ENCODE results near the gene DAB2IP. TPM values are rescaled to one million over a fixed set of nuclear protein-coding genes. Genes with fewer than 3 reads are reported as not detected.

Gene DAB2IP
- total RNA-seq, 1 experiment from 2014 or later: 31.0 TPM

- H3K9ac ChIP-seq (ENCODE audit: low read length): no peak overlapping the region
- no peaks in the 10 kb centered on the region for H3K9me3 ChIP-seq (ENCODE audit: control insufficient read depth in 1 of 2, insufficient read depth in 1 of 2, low read depth in 1 of 2, low read length in 2 of 2)
- intact Hi-C loops (cut with micrococcal nuclease): no loop called here
- no peaks in the 10 kb centered on the region; a peak in 1 of 4 replicates for H3K36me3 ChIP-seq (ENCODE audit: control insufficient read depth in 1 of 2, insufficient read depth in 2 of 2, low read length in 2 of 2)
- ChIA-PET POLR2A (no interaction called here), RAD21 (ENCODE audit: low non-redundant PET in 1 of 2, low total read pairs in 2 of 2, uncharacterized antibody in 2 of 2, unreplicated experiment in 2 of 2) (no interaction called here), CTCF (no interaction called here)
- H3K27ac ChIP-seq (ENCODE audit: low read depth, low read length): no peak overlapping the region
- no peak for ATAC-seq
- H3K4me2 ChIP-seq (ENCODE audit: low read length): no peak overlapping the region
- no peaks in the 10 kb centered on the region for H3K9me2 ChIP-seq (ENCODE audit: insufficient read depth)
- H3K4me1 ChIP-seq (ENCODE audit: control insufficient read depth in 1 of 2, insufficient read depth in 2 of 2, low read length in 2 of 2): no peaks in the 10 kb centered on the region
- H2AFZ ChIP-seq (ENCODE audit: low read depth, low read length, poor library complexity, severe bottlenecking): no peak overlapping the region
- H3K27me3 ChIP-seq (ENCODE audit: insufficient read depth, low read length): no peaks in the 10 kb centered on the region
- H4K20me1 ChIP-seq (ENCODE audit: insufficient read depth): no peaks in the 10 kb centered on the region
- no peak for DNase-seq (ENCODE audit: low read depth, low spot score)
- TF ChIP-seq EGR1 (IDR thresholded peaks at IDR 0.05; ENCODE audit: low read depth): no peak
- TF ChIP-seq REST (IDR thresholded peaks at IDR 0.05; ENCODE audit: low read depth): no peak
- TF ChIP-seq SIN3A (IDR thresholded peaks at IDR 0.05; ENCODE audit: low read depth): no peak
- TF ChIP-seq SRF (IDR thresholded peaks at IDR 0.05; ENCODE audit: low read depth): no peak
- BruUV-seq (replicated peaks): no TSS peak
- H3K79me2 ChIP-seq (ENCODE audit: insufficient read depth, low read length): no peaks in the 10 kb centered on the region
- no peak overlapping the region for H3K4me3 ChIP-seq (replicated peaks in 1 of 2; ENCODE audit: low read depth in 1 of 2, low read length in 2 of 2)
Measured at GRCh38 chr9:121783521-121784507, 132.4 kb downstream of the DAB2IP start.

Data from HCT116 (cell line).